ENCODE measurements around the gene IGSF10. TPM values are rescaled to one million over a fixed set of nuclear protein-coding genes. Genes with fewer than 3 reads are reported as not detected.

The IGSF10 gene
- total and polyA plus RNA-seq, 2 of the 8 experiments (the other 6 are each of a cell fraction or from before 2014, with no cell fraction given) = 0.59 to 0.95 TPM

Small RNA genes lying within 50 kb of the gene (small RNA-seq; reads per million reads assigned to genes)
- gene AC117454.1 (ENCODE audit: insufficient read depth) = not detected

Other genes with a start within 250 kb of the IGSF10 start
- gene P2RY14, start 182.5 kb downstream of the IGSF10 start, total RNA-seq (2021; fragmentation: NEBNext Ultra II Directional; extraction: Animal tissue kit (Norgen Biotek cat#: 25700)) = not detected in 2 replicates
- gene P2RY14, start 182.5 kb downstream of the IGSF10 start, polyA plus RNA-seq (2011; rRNA removed) = not detected in 2 replicates
- not detected in 2 replicates for gene GPR87, start 144.2 kb downstream of the IGSF10 start, total RNA-seq (2021; fragmentation: NEBNext Ultra II Directional; extraction: Animal tissue kit (Norgen Biotek cat#: 25700))
- 0.05 and 0.06 TPM in 2 replicates for gene GPR87, start 144.2 kb downstream of the IGSF10 start, polyA plus RNA-seq (2011; rRNA removed)
- gene P2RY13, start 131.5 kb downstream of the IGSF10 start, total RNA-seq (2021; fragmentation: NEBNext Ultra II Directional; extraction: Animal tissue kit (Norgen Biotek cat#: 25700)) = not detected in 2 replicates
- gene P2RY13, start 131.5 kb downstream of the IGSF10 start, polyA plus RNA-seq (2011; rRNA removed) = not detected in 2 replicates
- not detected in 2 replicates for gene P2RY12, start 76.3 kb downstream of the IGSF10 start, total RNA-seq (2021; fragmentation: NEBNext Ultra II Directional; extraction: Animal tissue kit (Norgen Biotek cat#: 25700))
- gene P2RY12, start 76.3 kb downstream of the IGSF10 start, polyA plus RNA-seq (2011; rRNA removed) = not detected in 2 replicates